Activated T-helper 1 cell treated with anti-CD3 and anti-CD28 coated beads, Interleukin-12 subunit alpha, Interleukin-12 subunit beta, Interleukin-2, Interleukin-4 antibody, amounts not matched to agents 30 ng/mL and 10 ng/mL and 1 ng/mL, durations not matched to agents 14 hours and 24 hours and 36 hours (primary cell): ENCODE results near the gene MTURN. TPM values are rescaled to one million over a fixed set of nuclear protein-coding genes. Genes with fewer than 3 reads are reported as not detected.
A peak's percentile ranks its signal among the peaks of the same experiment; 100 is the strongest.

Source experiments
- DNase-seq: peaks from one replicate; pipeline ENCODE4 v3.0.0; 2021; ENCODE audit warnings: low spot score
- H3K27ac Mint-ChIP-seq: one replicate; pipeline ENCODE4 v1.8.0; 2021; ENCODE audit warnings: mild to moderate bottlenecking, mixed read lengths
- H3K27me3 Mint-ChIP-seq: one replicate; pipeline ENCODE4 v1.8.0; 2022; ENCODE audit warnings: mild to moderate bottlenecking, moderate library complexity, mixed read lengths; ENCODE audit not compliant: insufficient read depth
- H3K36me3 Mint-ChIP-seq: one replicate; pipeline ENCODE4 v1.8.0; 2021; ENCODE audit warnings: low read depth, mixed read lengths
- H3K4me1 Mint-ChIP-seq: one replicate; pipeline ENCODE4 v1.8.0; 2021; ENCODE audit warnings: low read depth, mixed read lengths
- H3K4me3 Mint-ChIP-seq: one replicate; pipeline ENCODE4 v1.8.0; 2021; ENCODE audit warnings: mild to moderate bottlenecking, moderate library complexity, mixed read lengths
- H3K9me3 Mint-ChIP-seq: one replicate; pipeline ENCODE4 v1.8.0; 2021; ENCODE audit warnings: mixed read lengths
- intact Hi-C: fragments of 100-400 bp; cut with micrococcal nuclease; formaldehyde crosslinking; loops from one replicate; pipeline ENCODE4 v1.15.1; 2024
- total RNA-seq: library from RNA; stranded (reverse); gene quantifications from 2 replicates; pipeline ENCODE4 v1.2.3, GENCODE V29; 2022

The MTURN gene
- total RNA-seq, 1 donor from 2014 or later, result 3.9 TPM

GRCh38 chr7:30142710-30143109 lies 7.9 kb downstream of the MTURN start:
- DNase-seq, result no peak
- intact Hi-C loops, result no loop called here
- H3K36me3 Mint-ChIP-seq, result no peaks in the 10 kb centered on the region

GRCh38 chr7:30143748-30144251 lies 9.0 kb downstream of the MTURN start:
- H3K27me3 Mint-ChIP-seq, result peaks cover 3% of the 10 kb centered on the region
- no peaks in the 10 kb centered on the region for H3K36me3 Mint-ChIP-seq
- DNase-seq, result no peak
- no peaks in the 10 kb centered on the region for H3K4me1 Mint-ChIP-seq
- H3K4me3 Mint-ChIP-seq, result no peak overlapping the region
- H3K9me3 Mint-ChIP-seq, result no peaks in the 10 kb centered on the region
- intact Hi-C loops, result no loop called here
- no peak overlapping the region for H3K27ac Mint-ChIP-seq

More at GRCh38 chr7:30142710-30143109, 7.9 kb downstream of the MTURN start:
- no peaks in the 10 kb centered on the region for H3K4me1 Mint-ChIP-seq
- H3K9me3 Mint-ChIP-seq, result no peaks in the 10 kb centered on the region
- H3K27ac Mint-ChIP-seq, result no peak overlapping the region
- H3K27me3 Mint-ChIP-seq, result peaks cover 3% of the 10 kb centered on the region
- H3K4me3 Mint-ChIP-seq, result no peak overlapping the region

- no peak overlapping the region for H3K4me3 Mint-ChIP-seq
- no peak for DNase-seq
- H3K36me3 Mint-ChIP-seq, result no peaks in the 10 kb centered on the region
- H3K9me3 Mint-ChIP-seq, result no peaks in the 10 kb centered on the region
- intact Hi-C loops, result no loop called here
- H3K4me1 Mint-ChIP-seq, result no peaks in the 10 kb centered on the region
- H3K27me3 Mint-ChIP-seq, result peaks cover 3% of the 10 kb centered on the region
- H3K27ac Mint-ChIP-seq, result no peak overlapping the region
These were observed 10.0 kb downstream of the MTURN start for GRCh38 chr7:30144657-30145306.

- no peaks in the 10 kb centered on the region for H3K4me1 Mint-ChIP-seq
- DNase-seq, result no peak
These were observed 10.7 kb downstream of the MTURN start for GRCh38 chr7:30145426-30145970.

GRCh38 chr7:30146127-30146612 lies 11.4 kb downstream of the MTURN start:
- intact Hi-C loops, result no loop called here

More at GRCh38 chr7:30145426-30145970, 10.7 kb downstream of the MTURN start:
- Mint-ChIP-seq H3K36me3 (no peaks in the 10 kb centered on the region), H3K9me3 (no peaks in the 10 kb centered on the region), H3K27ac (no peak overlapping the region), H3K4me3 (no peak overlapping the region), H3K27me3 (peaks cover 3% of the 10 kb centered on the region)
- intact Hi-C loops, result no loop called here

GRCh38 chr7:30147223-30147622 lies 12.4 kb downstream of the MTURN start:
- H3K27ac Mint-ChIP-seq, result no peak overlapping the region
- no peaks in the 10 kb centered on the region for H3K36me3 Mint-ChIP-seq
- peaks cover 3% of the 10 kb centered on the region for H3K27me3 Mint-ChIP-seq
- H3K4me3 Mint-ChIP-seq, result no peak overlapping the region
- H3K4me1 Mint-ChIP-seq, result no peaks in the 10 kb centered on the region
- DNase-seq, result no peak
- intact Hi-C loops, result no loop called here
- H3K9me3 Mint-ChIP-seq, result no peaks in the 10 kb centered on the region

More at GRCh38 chr7:30146127-30146612, 11.4 kb downstream of the MTURN start:
- H3K27ac Mint-ChIP-seq, result no peak overlapping the region
- no peak overlapping the region for H3K4me3 Mint-ChIP-seq
- no peaks in the 10 kb centered on the region for H3K36me3 Mint-ChIP-seq
- no peak for DNase-seq
- H3K9me3 Mint-ChIP-seq, result no peaks in the 10 kb centered on the region
- peaks cover 3% of the 10 kb centered on the region for H3K27me3 Mint-ChIP-seq
- H3K4me1 Mint-ChIP-seq, result no peaks in the 10 kb centered on the region

GRCh38 chr7:30147785-30148184 lies 13.0 kb downstream of the MTURN start:
- DNase-seq, result no peak
- no peaks in the 10 kb centered on the region for H3K36me3 Mint-ChIP-seq
- no peak overlapping the region for H3K4me3 Mint-ChIP-seq
- no peak overlapping the region for H3K27ac Mint-ChIP-seq
- H3K9me3 Mint-ChIP-seq, result no peaks in the 10 kb centered on the region
- H3K27me3 Mint-ChIP-seq, result peaks cover 3% of the 10 kb centered on the region
- intact Hi-C loops, result no loop called here
- H3K4me1 Mint-ChIP-seq, result no peaks in the 10 kb centered on the region

GRCh38 chr7:30148426-30148825 lies 13.6 kb downstream of the MTURN start:
- Mint-ChIP-seq H3K27ac (no peak overlapping the region), H3K27me3 (peaks cover 3% of the 10 kb centered on the region), H3K9me3 (no peaks in the 10 kb centered on the region), H3K4me3 (no peak overlapping the region), H3K4me1 (no peaks in the 10 kb centered on the region), H3K36me3 (no peaks in the 10 kb centered on the region)
- no peak for DNase-seq
- intact Hi-C loops, result no loop called here

GRCh38 chr7:30148951-30149459 lies 14.2 kb downstream of the MTURN start:
- Mint-ChIP-seq H3K4me1 (no peaks in the 10 kb centered on the region), H3K9me3 (no peaks in the 10 kb centered on the region), H3K27me3 (peaks cover 2% of the 10 kb centered on the region), H3K36me3 (no peaks in the 10 kb centered on the region), H3K4me3 (peak overlapping the region; percentile 13), H3K27ac (peak overlapping the region; percentile 15)
- intact Hi-C loops, result no loop called here
- DNase-seq, result peak; percentile 19

- Mint-ChIP-seq H3K9me3 (no peaks in the 10 kb centered on the region), H3K4me1 (no peaks in the 10 kb centered on the region), H3K4me3 (no peak overlapping the region), H3K27ac (no peak overlapping the region), H3K36me3 (no peaks in the 10 kb centered on the region), H3K27me3 (no peaks in the 10 kb centered on the region)
- intact Hi-C loops, result no loop called here
- DNase-seq, result no peak
These were observed 15.0 kb downstream of the MTURN start for GRCh38 chr7:30149640-30150272.

- H3K4me3 Mint-ChIP-seq, result no peak overlapping the region
- H3K27ac Mint-ChIP-seq, result no peak overlapping the region
- H3K9me3 Mint-ChIP-seq, result no peaks in the 10 kb centered on the region
- no peak for DNase-seq
- no peaks in the 10 kb centered on the region for H3K27me3 Mint-ChIP-seq
- intact Hi-C loops, result no loop called here
- no peaks in the 10 kb centered on the region for H3K36me3 Mint-ChIP-seq
- no peaks in the 10 kb centered on the region for H3K4me1 Mint-ChIP-seq
These were observed 15.9 kb downstream of the MTURN start for GRCh38 chr7:30150711-30151110.

- Mint-ChIP-seq H3K27me3 (no peaks in the 10 kb centered on the region), H3K36me3 (no peaks in the 10 kb centered on the region), H3K4me3 (no peak overlapping the region), H3K9me3 (no peaks in the 10 kb centered on the region), H3K4me1 (peaks cover 18% of the 10 kb centered on the region), H3K27ac (no peak overlapping the region)
- no peak for DNase-seq
- intact Hi-C loops, result no loop called here
These were observed 19.4 kb downstream of the MTURN start for GRCh38 chr7:30154111-30154587.

- peaks cover 32% of the 10 kb centered on the region for H3K4me1 Mint-ChIP-seq
- no peaks in the 10 kb centered on the region for H3K9me3 Mint-ChIP-seq
- no peak overlapping the region for H3K4me3 Mint-ChIP-seq
- no peaks in the 10 kb centered on the region for H3K27me3 Mint-ChIP-seq
- H3K36me3 Mint-ChIP-seq, result peaks cover 2% of the 10 kb centered on the region
- no peak for DNase-seq
- intact Hi-C loops, result no loop called here
- no peak overlapping the region for H3K27ac Mint-ChIP-seq
These were observed 20.7 kb downstream of the MTURN start for GRCh38 chr7:30155481-30155880.
